Activated CD4-positive, alpha-beta T cell treated with anti-CD3 and anti-CD28 coated beads, Interleukin-10, Interleukin-2, amounts not matched to agents 100 ng/mL and 50 ng/mL, durations not matched to agents 16 hours and 8 hours (primary cell): ENCODE data around the gene DGKD.

Experiments used
- DNase-seq: peaks from one replicate; pipeline ENCODE4 v3.0.0-alpha.2; 2020

Gene DGKD

GRCh38 chr2:233481368-233482142 lies 127.3 kb downstream of the DGKD start:
- no peak for DNase-seq

- no peak for DNase-seq
Measured at GRCh38 chr2:233482616-233483015, 128.3 kb downstream of the DGKD start.

- no peak for DNase-seq
Measured at GRCh38 chr2:233485726-233486125, 131.4 kb downstream of the DGKD start.

- no peak for DNase-seq
Measured at GRCh38 chr2:233486357-233486756, 132.1 kb downstream of the DGKD start.

- no peak for DNase-seq
Measured at GRCh38 chr2:233486778-233487552, 132.7 kb downstream of the DGKD start.

GRCh38 chr2:233487748-233488345 lies 133.6 kb downstream of the DGKD start:
- no peak for DNase-seq

- DNase-seq = no peak
Measured at GRCh38 chr2:233489143-233489542, 134.8 kb downstream of the DGKD start.

GRCh38 chr2:233489666-233490065 lies 135.4 kb downstream of the DGKD start:
- no peak for DNase-seq

- no peak for DNase-seq
Measured at GRCh38 chr2:233490831-233491230, 136.5 kb downstream of the DGKD start.

GRCh38 chr2:233491326-233491725 lies 137.0 kb downstream of the DGKD start:
- no peak for DNase-seq

GRCh38 chr2:233492078-233492477 lies 137.8 kb downstream of the DGKD start:
- DNase-seq = no peak

- DNase-seq = no peak
Measured at GRCh38 chr2:233492751-233493150, 138.5 kb downstream of the DGKD start.

GRCh38 chr2:233495503-233496496 lies 141.5 kb downstream of the DGKD start:
- no peak for DNase-seq

- DNase-seq = no peak
Measured at GRCh38 chr2:233497692-233498091, 143.4 kb downstream of the DGKD start.

- no peak for DNase-seq
Measured at GRCh38 chr2:233498126-233498525, 143.8 kb downstream of the DGKD start.

- no peak for DNase-seq
Measured at GRCh38 chr2:233499928-233500327, 145.6 kb downstream of the DGKD start.

- DNase-seq = peak; percentile 76
Measured at GRCh38 chr2:233501198-233502076, 147.1 kb downstream of the DGKD start.

- no peak for DNase-seq
Measured at GRCh38 chr2:233503481-233503880, 149.2 kb downstream of the DGKD start.

- DNase-seq = peak; percentile 13
Measured at GRCh38 chr2:233503947-233504637, 149.8 kb downstream of the DGKD start.

GRCh38 chr2:233513953-233514655 lies 159.8 kb downstream of the DGKD start:
- no peak for DNase-seq
